Regular cardiac myocyte (primary cell): ENCODE measurements around the gene CUEDC1. TPM values are rescaled to one million over a fixed set of nuclear protein-coding genes. Genes with fewer than 3 reads are reported as not detected.

Experiments used
- total RNA-seq: library from RNA; depleted of rRNA; stranded (reverse); fragments of >200 nt; gene quantifications from 2 replicates; pipeline ENCODE4 v1.2.3, GENCODE V29; 2014

CUEDC1 gene, protein sequence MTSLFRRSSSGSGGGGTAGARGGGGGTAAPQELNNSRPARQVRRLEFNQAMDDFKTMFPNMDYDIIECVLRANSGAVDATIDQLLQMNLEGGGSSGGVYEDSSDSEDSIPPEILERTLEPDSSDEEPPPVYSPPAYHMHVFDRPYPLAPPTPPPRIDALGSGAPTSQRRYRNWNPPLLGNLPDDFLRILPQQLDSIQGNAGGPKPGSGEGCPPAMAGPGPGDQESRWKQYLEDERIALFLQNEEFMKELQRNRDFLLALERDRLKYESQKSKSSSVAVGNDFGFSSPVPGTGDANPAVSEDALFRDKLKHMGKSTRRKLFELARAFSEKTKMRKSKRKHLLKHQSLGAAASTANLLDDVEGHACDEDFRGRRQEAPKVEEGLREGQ
- 7.7 and 7.9 TPM in 2 replicates for total RNA-seq

DNA sequence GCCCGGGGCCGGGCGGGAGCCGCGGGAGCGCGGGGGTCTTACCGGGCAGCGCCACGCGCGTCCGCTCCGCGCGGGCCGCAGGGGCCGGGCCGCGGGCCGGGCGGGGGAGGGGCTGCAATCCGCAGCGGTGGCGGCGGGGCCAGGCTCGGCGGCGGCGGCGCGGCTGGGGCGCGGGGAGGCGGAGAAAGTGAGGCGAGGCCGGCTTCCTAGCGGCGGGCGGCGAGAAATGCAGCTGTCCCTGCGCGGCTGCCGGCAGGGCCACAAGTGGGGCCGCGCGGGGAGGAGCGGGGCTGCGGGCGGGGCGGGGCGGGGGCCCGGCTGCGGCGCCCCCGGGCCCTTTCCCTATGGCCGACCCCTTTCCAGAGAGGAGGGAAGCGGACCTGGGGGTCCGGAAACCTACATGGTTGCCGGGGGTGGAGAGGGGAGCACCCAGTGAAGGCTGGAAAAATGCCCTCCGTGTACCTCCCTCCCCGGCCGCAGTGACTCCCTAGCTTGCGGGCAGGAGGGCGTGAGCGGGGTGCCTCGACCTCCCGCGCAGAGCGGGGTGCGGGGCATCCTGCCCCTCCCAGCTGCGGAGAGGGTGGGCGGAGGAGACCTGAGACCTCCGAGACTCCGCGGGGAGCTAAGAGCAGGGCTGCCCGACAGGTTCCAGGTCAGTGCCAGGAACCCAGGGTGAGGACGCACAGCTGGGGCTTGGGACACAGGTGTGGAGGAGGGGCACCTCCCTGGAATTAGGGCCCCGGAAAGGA, at the start of gene CUEDC1:
TSS of gene CUEDC1 (minus strand) at position 230 of the 749 bp plus-strand sequence. CDS start 69,848 bp downstream, outside the sequence.

GRCh38 chr17:57987581-57988300, 32.5 kb upstream of the CUEDC1 start, which contains the start of gene VEZF1:
Gene VEZF1 (minus strand): TSS chr17:57988254. CDS start chr17:57988111, 143 bp downstream.

DNA sequence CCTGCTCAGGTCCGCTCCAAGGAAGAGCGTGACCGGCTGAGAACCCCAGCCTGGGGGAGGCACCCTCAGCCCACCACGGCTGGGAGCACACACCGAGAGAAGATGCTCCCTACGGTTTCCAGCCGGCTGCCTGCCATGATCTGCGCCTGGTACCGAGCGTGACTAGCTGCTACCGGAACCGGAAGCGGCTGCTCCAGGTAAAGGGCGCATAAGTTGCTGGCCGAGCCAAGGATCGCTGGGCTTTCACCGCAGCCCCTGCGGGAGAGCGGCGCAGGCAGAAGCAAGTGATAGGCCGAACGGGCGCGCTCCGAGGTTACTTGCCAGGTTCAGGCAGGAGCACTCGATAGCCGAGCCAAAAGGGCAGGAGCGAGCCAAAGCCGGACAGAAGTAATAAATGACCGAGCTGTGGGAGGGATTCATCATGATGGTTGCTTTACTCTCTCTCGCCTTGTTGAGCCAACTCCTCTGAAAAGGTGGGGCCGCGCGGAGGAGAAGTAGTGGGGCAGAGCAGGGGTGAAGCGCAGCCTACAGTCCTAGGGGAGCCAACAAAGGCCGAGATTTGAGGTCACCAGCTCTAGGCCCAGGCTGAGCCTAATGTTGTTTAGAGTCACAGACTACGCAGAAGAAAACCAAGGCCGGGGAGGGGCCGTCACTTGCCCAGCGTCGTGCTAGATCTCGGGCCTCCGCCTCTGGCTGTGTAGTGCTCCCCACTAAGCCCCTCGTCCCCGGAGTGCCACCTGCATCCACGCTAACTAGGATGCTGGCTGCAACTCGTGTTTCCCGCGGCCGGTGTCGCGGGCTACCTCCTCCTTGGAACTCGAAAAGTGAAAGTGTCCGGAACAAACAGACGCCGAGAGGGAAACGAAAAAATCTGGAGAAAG, 105.1 kb downstream of the CUEDC1 start, which contains the start of gene MRPS23:
TSS of gene MRPS23 (minus strand) at position 171 of the 881 bp plus-strand sequence. CDS start at position 137, 34 bp downstream.

Other genes with a start within 250 kb of the CUEDC1 start
- gene CCDC182, start 210.1 kb downstream of the CUEDC1 start, total RNA-seq, result not detected in 2 replicates
- gene MRPS23, start 105.4 kb downstream of the CUEDC1 start, total RNA-seq, result 28.2 and 38.5 TPM in 2 replicates
- 18.8 and 23.4 TPM in 2 replicates for gene VEZF1, start 32.8 kb upstream of the CUEDC1 start, total RNA-seq
- 239 and 672 TPM in 2 replicates for gene SRSF1, start 51.8 kb upstream of the CUEDC1 start, total RNA-seq
- gene DYNLL2, start 128.0 kb upstream of the CUEDC1 start, total RNA-seq, result 16.9 and 30.5 TPM in 2 replicates
- gene OR4D1, start 193.0 kb upstream of the CUEDC1 start, total RNA-seq, result not detected in 2 replicates
- gene OR4D2, start 211.6 kb upstream of the CUEDC1 start, total RNA-seq, result not detected in 2 replicates
- gene EPX, start 237.3 kb upstream of the CUEDC1 start, total RNA-seq, result not detected in 2 replicates